GM23338 (cell line): ENCODE data around the gene EXOC3. TPM values are rescaled to one million over a fixed set of nuclear protein-coding genes. Genes with fewer than 3 reads are reported as not detected.

Experiments
- ATAC-seq: fragments of 200-7000 bp; cut with Tn5 transposase; 3 replicates; pipeline ENCODE4 v1.9.1; 2020
- DNase-seq: peaks from one replicate; pipeline ENCODE4 v3.0.0-alpha.2; 2015; ENCODE audit warnings: low spot score
- H2AFZ ChIP-seq: fragments of 200-600 bp; sonication (generic); 2 replicates; pipeline ENCODE4 v1.8.0; 2016; ENCODE audit warnings: antibody characterized with exemption, mild to moderate bottlenecking, moderate library complexity
- H3F3A ChIP-seq: fragments of 200-600 bp; sonication (generic); replicated peaks from 2 replicates; pipeline ENCODE4 v1.8.0; 2017; ENCODE audit warnings: antibody characterized with exemption, mixed run types, low read depth
- H3K27ac ChIP-seq: fragments of 200-600 bp; sonication (generic); 2 replicates; pipeline ENCODE4 v1.6.1; 2016; ENCODE audit warnings: low read depth
- H3K27me3 ChIP-seq: fragments of 200-600 bp; sonication (generic); 2 replicates; pipeline ENCODE4 v1.8.0; 2016; ENCODE audit warnings: mild to moderate bottlenecking, mixed run types, moderate library complexity; ENCODE audit not compliant: insufficient read depth
- H3K36me3 ChIP-seq: fragments of 200-600 bp; sonication (generic); 2 replicates; pipeline ENCODE4 v1.8.0; 2016; ENCODE audit warnings: mild to moderate bottlenecking; ENCODE audit not compliant: insufficient read depth
- H3K4me1 ChIP-seq: fragments of 200-600 bp; sonication (generic); 2 replicates; pipeline ENCODE4 v1.8.0; 2016; ENCODE audit warnings: mild to moderate bottlenecking, moderate library complexity; ENCODE audit not compliant: insufficient read depth
- H3K4me2 ChIP-seq: fragments of 200-600 bp; sonication (generic); 2 replicates; pipeline ENCODE4 v1.7.1; 2017; ENCODE audit warnings: mixed run types
- H3K4me3 ChIP-seq: fragments of 200-600 bp; sonication (generic); 2 replicates; pipeline ENCODE4 v1.6.1; 2016; ENCODE audit warnings: mixed run types
- H3K79me2 ChIP-seq: fragments of 200-600 bp; sonication (generic); replicated peaks from 2 replicates; pipeline ENCODE4 v1.8.0; 2017; ENCODE audit warnings: mild to moderate bottlenecking; ENCODE audit not compliant: insufficient read depth
- H3K9me2 ChIP-seq: fragments of 200-600 bp; sonication (generic); 2 replicates; pipeline ENCODE4 v1.8.0; 2017; ENCODE audit not compliant: insufficient read depth
- H4K20me1 ChIP-seq: fragments of 200-600 bp; sonication (generic); replicated peaks from 2 replicates; pipeline ENCODE4 v1.8.0; 2017; ENCODE audit warnings: mild to moderate bottlenecking; ENCODE audit not compliant: insufficient read depth
- H3K27ac Mint-ChIP-seq: 2 replicates; pipeline ENCODE4 v1.8.0; 2020; ENCODE audit warnings: inconsistent platforms, mild to moderate bottlenecking, moderate library complexity, mixed read lengths
- H3K27me3 Mint-ChIP-seq: 3 replicates; pipeline ENCODE4 v1.8.0; 2022; ENCODE audit warnings: low read depth, mild to moderate bottlenecking, moderate library complexity, mixed read lengths, inconsistent platforms; ENCODE audit not compliant: insufficient read depth, poor library complexity
- H3K36me3 Mint-ChIP-seq: 3 replicates; pipeline ENCODE4 v1.8.0; 2021; ENCODE audit warnings: low read depth, mild to moderate bottlenecking, inconsistent platforms, moderate library complexity, mixed read lengths
- H3K4me1 Mint-ChIP-seq: 3 replicates; pipeline ENCODE4 v1.8.0; 2020; ENCODE audit warnings: mild to moderate bottlenecking, inconsistent platforms, mixed read lengths
- H3K4me3 Mint-ChIP-seq: 3 replicates; pipeline ENCODE4 v1.8.0; 2021; ENCODE audit warnings: moderate library complexity, mild to moderate bottlenecking, inconsistent platforms, mixed read lengths
- H3K9me3 Mint-ChIP-seq: 3 replicates; pipeline ENCODE4 v1.8.0; 2020; ENCODE audit warnings: moderate library complexity, mild to moderate bottlenecking, inconsistent platforms, mixed read lengths
- NANOG ChIP-seq: IDR thresholded peaks from 2 replicates; pipeline ENCODE4 v1.6.1; 2016; ENCODE audit warnings: antibody characterized with exemption, borderline replicate concordance
- polyA plus RNA-seq: library from polyadenylated mRNA; unstranded; fragments of >200 nt; fragmentation: Nextera tagmentation; extraction: Ambion mirVana; gene quantifications from 2 replicates; pipeline ENCODE4 v1.2.1, GENCODE V29; 2016
- total RNA-seq: library from RNA; depleted of rRNA; stranded (reverse); fragments of >200 nt; shearing (Covaris generic); gene quantifications from 2 replicates; pipeline ENCODE4 v1.2.3, GENCODE V29; 2014
- TF ChIP-seq, protein P1 (sequence below): IDR thresholded peaks from 2 replicates; pipeline ENCODE4 v1.6.1; 2016; ENCODE audit warnings: antibody characterized with exemption
- TF ChIP-seq, protein P2 (sequence below), 2 experiments: fragments of 200-600 bp in 1 of 2; sonication (generic) in 1 of 2; conservative IDR thresholded peaks; 2 replicates each; pipeline versions ENCODE4 v1.5.1 to v1.6.1; 2016 to 2017; ENCODE audit warnings: antibody characterized with exemption in 2 of 2, low read depth in 2 of 2, mild to moderate bottlenecking in 2 of 2, moderate library complexity in 1 of 2

Gene EXOC3
- total and polyA plus RNA-seq, 2 experiments from 2014 or later: 13.4 to 31.6 TPM

GRCh38 chr5:453725-454481, 10.9 kb downstream of the EXOC3 start:
- no peaks in the 10 kb centered on the region for H3K27me3 Mint-ChIP-seq
- no peak overlapping the region for H3K4me3 ChIP-seq
- peak; percentile 55 for ATAC-seq
- H3K9me2 ChIP-seq: no peaks in the 10 kb centered on the region
- peak overlapping the region; percentile 56; the same call in 1 of the 2 replicates for H3K27ac Mint-ChIP-seq
- peaks cover 30% of the 10 kb centered on the region for H3K79me2 ChIP-seq
- no peak for DNase-seq
- no peak overlapping the region for H3K27ac ChIP-seq
- no peak overlapping the region for H2AFZ ChIP-seq
- no peaks in the 10 kb centered on the region for H3K9me3 Mint-ChIP-seq
- peaks cover 4% of the 10 kb centered on the region; the same call in 1 of the 2 replicates for H4K20me1 ChIP-seq
- H3K4me2 ChIP-seq: no peak overlapping the region
- no peaks in the 10 kb centered on the region for H3K27me3 ChIP-seq
- no peaks in the 10 kb centered on the region for H3F3A ChIP-seq
- H3K4me1 Mint-ChIP-seq: peaks cover 14% of the 10 kb centered on the region
- peaks cover 18% of the 10 kb centered on the region for H3K36me3 ChIP-seq
- TF ChIP-seq, protein P1, sequence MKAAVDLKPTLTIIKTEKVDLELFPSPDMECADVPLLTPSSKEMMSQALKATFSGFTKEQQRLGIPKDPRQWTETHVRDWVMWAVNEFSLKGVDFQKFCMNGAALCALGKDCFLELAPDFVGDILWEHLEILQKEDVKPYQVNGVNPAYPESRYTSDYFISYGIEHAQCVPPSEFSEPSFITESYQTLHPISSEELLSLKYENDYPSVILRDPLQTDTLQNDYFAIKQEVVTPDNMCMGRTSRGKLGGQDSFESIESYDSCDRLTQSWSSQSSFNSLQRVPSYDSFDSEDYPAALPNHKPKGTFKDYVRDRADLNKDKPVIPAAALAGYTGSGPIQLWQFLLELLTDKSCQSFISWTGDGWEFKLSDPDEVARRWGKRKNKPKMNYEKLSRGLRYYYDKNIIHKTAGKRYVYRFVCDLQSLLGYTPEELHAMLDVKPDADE: no peak
- TF ChIP-seq, protein P2, sequence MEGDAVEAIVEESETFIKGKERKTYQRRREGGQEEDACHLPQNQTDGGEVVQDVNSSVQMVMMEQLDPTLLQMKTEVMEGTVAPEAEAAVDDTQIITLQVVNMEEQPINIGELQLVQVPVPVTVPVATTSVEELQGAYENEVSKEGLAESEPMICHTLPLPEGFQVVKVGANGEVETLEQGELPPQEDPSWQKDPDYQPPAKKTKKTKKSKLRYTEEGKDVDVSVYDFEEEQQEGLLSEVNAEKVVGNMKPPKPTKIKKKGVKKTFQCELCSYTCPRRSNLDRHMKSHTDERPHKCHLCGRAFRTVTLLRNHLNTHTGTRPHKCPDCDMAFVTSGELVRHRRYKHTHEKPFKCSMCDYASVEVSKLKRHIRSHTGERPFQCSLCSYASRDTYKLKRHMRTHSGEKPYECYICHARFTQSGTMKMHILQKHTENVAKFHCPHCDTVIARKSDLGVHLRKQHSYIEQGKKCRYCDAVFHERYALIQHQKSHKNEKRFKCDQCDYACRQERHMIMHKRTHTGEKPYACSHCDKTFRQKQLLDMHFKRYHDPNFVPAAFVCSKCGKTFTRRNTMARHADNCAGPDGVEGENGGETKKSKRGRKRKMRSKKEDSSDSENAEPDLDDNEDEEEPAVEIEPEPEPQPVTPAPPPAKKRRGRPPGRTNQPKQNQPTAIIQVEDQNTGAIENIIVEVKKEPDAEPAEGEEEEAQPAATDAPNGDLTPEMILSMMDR (conservative IDR thresholded peaks at IDR 0.05; ENCODE audit: low read depth in 2 of 2): peak in 1 of 2 experiments; percentile 35; a peak in 2 of 4 replicates
- no peak for TF ChIP-seq NANOG
- H3K36me3 Mint-ChIP-seq: peaks cover 61% of the 10 kb centered on the region
- no peak overlapping the region for H3K4me3 Mint-ChIP-seq
- peaks cover 4% of the 10 kb centered on the region for H3K4me1 ChIP-seq

DNA sequence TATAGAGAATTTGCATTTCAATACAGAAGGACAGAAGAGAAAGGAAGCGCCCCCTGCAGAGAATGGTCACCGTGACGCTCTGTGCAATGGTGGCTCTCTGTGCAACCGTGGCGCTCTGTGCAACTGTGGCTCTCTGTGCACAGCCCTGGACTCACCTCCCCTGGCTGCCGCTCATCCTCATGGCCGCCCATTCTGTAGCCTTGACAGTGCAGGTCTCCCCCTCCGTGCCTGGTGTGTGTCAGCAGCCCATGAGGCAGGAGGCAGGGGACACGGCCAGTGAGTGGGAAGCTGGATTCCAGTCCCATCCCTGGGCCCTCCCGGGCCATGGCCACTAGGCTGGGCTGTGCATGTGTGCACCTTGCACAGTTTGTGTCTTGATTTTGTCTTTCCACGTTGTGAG, 12.0 kb downstream of the EXOC3 start:
- Mint-ChIP-seq H3K4me3 (no peak overlapping the region), H3K27me3 (no peaks in the 10 kb centered on the region), H3K36me3 (peaks cover 59% of the 10 kb centered on the region), H3K27ac (peak overlapping the region; percentile 60; the same call in 1 of the 2 replicates), H3K4me1 (peaks cover 14% of the 10 kb centered on the region), H3K9me3 (no peaks in the 10 kb centered on the region)
- Histone ChIP-seq H3K4me2 (no peak overlapping the region), H3K4me1 (peaks cover 4% of the 10 kb centered on the region), H3K4me3 (no peak overlapping the region), H3K79me2 (peaks cover 30% of the 10 kb centered on the region), H3K9me2 (no peaks in the 10 kb centered on the region), H3F3A (no peaks in the 10 kb centered on the region), H4K20me1 (no peaks in the 10 kb centered on the region), H3K27ac (no peak overlapping the region; the same call in 1 of the 2 replicates), H3K27me3 (no peaks in the 10 kb centered on the region), H2AFZ (no peak overlapping the region), H3K36me3 (peaks cover 9% of the 10 kb centered on the region)
- DNase-seq: peak; percentile 39
- TF ChIP-seq, protein P1: no peak
- TF ChIP-seq, protein P2 (conservative IDR thresholded peaks at IDR 0.05; ENCODE audit: low read depth in 2 of 2): peak in 1 of 2 experiments; percentile 20; a peak in 2 of 4 replicates
- peak; percentile 69 for ATAC-seq
